HG03457 (cell line): ENCODE measurements around the gene ACSL1.
A peak's percentile ranks its signal among the peaks of the same experiment; 100 is the strongest.
"Not testable (repeated sequence)": the region's sequence is repeated elsewhere in the genome, so short reads cannot be mapped to it uniquely, and the experiment has no call there.

ENCODE experiments used
- ATAC-seq: cut with Tn5 transposase; IDR thresholded peaks from one replicate; pipeline ENCODE4 v1.9.1; 2021; ENCODE audit warnings: moderate number of reproducible peaks; ENCODE audit not compliant: unreplicated experiment

The ACSL1 gene

GRCh38 chr4:184844742-184845141, 19.0 kb upstream of the ACSL1 start:
- ATAC-seq = no peak

- ATAC-seq = no peak
Observed at GRCh38 chr4:184843984-184844554, 18.3 kb upstream of the ACSL1 start.

DNA sequence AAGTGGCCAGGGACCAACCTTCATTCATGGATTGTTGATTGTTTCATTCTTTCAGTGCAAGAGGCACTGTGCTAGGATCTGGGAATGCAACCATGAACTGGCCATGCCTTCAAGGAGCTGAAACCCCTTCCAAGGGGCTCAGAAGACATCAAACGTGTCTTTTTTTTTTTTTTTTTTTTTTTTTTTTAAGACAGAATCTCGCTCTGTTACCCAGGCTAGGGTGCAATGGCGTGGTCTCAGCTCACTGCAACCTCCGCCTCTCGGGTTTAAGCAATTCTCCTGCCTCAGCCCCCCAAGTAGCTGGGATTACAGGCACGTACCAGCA, 13.3 kb upstream of the ACSL1 start:
- ATAC-seq = not testable (repeated sequence)

- ATAC-seq = no peak
Observed at GRCh38 chr4:184838249-184839074, 12.7 kb upstream of the ACSL1 start.

DNA sequence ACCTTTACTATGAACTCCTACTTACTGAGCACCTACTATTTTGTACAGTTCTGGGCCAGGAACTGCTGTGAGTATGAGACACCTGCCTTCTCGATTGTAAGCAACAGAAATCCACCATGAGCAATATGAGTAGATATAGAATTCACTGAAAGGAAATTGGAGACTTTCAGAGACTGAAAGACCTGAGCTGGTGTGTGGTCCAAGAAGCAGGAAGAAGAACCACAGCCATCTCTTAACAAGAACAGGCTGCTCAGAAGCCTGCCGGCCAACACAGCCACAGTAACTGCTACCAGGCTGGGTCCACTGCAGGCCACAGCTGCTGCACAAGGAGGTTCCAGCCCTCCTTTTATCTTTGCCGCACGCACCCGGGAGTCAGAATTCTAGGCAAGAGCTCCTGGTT, 10.8 kb upstream of the ACSL1 start:
- ATAC-seq = no peak

DNA sequence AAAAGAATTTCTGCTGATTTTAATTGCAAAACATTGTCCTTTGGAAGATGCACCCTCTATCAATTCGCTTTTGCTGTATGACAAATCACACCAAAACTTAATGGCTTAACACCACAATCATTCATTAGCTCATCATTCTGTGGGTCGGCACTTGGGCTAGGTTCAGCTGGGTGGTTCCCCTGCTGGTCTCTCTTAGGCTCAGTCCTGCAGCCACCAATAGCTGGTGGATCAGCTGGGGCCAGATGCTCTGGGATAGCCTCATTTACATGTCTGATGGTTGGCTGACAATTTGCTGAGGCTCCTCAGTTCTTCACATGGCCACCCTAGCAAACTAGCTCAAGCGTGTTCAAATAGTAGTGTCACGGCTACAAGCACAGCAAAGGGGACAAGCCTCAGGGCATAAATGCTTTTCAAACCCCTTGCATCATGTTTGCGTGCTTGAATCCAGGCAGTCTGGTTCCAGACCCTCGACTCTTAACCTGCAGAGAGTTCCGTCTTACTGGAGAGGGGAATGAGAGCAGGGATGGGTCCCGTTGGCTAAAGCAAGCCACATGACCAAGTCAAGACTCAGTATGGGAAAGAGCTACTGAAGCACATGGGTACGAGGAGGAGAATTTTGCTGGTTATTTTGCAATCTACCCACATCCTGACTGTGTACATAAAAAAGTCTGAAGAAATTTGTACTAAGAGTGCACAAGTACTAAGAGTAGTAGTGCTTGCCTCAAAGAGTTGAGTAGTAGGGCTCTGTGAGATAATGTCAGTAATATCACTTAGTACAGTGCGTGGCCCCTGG, 7.5 kb upstream of the ACSL1 start:
- ATAC-seq = no peak

- ATAC-seq = no peak
Observed at GRCh38 chr4:184831153-184831552, 5.4 kb upstream of the ACSL1 start.

DNA sequence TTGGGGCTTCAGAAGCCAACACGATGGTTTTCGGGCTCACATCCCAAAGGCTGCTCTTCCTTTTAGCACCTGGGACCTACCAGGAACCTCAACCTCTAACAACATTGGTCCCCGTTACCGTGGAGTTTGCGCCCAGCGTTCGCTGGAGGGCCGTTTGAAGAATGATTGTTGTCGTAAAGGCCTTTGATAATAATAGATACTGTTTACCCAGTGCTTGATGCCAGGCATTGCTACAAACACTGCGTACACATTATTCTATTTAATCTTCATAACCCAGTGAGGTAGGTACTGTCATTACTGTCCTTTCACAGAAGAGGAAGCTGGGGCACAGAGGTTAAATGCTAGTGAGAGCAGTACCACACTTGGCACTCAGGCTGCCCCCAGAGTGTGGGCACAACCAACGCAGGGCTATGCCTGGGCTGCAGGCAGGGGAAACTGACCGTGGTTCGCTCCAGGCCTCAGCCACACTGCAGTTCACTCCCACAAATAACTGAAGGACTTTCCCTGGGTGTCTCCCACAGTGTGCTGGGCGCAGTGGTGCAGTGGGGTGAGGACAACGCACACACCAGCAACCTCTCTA, 1.0 kb upstream of the ACSL1 start:
- ATAC-seq = no peak

DNA sequence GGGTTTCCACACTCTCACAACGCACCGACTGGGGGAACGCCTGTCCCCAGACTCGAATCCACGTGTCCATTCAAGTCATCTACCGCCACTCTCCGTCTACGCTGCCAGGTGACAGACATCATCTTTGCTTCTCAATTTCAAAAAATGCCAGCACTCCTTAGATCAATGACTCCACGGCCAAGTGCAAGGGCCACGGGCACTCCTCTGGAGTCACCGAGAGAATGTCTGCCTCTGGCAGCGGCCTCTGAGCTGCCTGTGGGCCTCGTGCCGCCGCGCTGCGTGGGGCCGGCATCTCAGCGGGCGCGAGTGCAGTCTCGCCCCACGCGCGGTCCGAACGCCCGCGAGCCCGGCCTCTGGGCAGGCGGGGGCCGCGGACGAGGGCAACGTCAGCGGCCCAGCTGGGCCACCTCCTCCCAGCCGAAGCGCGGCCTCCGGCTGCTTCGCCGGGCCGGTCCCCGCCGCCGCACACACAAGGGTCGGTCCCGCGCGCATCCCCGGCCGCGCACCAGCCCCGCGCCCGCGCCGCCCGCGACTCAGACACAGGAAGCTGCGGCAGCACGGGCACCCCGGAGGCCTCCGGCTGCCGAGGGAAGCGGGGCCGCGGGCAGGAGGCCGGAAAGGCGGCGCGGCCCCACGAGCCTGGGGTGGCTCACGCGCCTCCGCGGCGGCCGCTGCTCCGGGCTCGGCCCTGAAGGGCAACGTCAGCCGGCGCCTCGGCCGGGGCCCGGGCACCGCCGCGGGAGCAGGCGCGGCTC, 450 bp downstream of the ACSL1 start:
- ATAC-seq = peak; percentile 31

GRCh38 chr4:184824776-184825084, 1.0 kb downstream of the ACSL1 start:
- ATAC-seq = no peak

DNA sequence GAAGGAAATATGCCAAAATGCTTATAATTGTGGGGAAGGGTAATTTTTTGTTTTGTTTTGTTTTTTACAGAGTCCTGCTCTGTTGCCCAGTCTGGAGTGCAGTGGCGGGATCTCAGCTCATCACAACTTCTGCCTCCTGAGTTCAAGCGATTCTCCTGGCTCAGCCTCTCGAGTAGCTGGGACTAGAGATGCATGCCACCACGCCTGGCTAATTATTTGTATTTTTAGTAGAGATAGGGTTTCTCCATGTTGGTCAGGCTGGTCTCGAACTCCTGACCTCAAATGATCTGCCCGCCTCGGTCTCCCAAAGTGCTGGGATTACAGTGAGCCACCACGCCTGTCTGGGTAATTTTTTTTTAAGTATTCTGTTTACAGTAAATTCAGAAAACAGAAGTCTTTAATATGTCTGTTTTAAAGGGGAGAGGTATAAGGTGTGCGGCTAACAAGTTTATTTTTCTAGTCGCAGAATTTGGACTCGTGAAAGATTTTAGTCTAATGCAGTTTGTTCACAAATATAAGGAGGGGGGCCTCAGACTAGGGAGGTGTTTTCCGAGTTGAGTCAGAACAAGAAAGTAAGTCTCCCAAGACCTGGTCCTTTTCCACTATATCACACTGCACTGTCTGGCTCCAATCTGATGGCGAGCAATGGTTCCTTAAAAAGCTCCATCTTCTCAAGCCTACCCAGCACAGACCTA, 1.5 kb downstream of the ACSL1 start:
- no peak for ATAC-seq

DNA sequence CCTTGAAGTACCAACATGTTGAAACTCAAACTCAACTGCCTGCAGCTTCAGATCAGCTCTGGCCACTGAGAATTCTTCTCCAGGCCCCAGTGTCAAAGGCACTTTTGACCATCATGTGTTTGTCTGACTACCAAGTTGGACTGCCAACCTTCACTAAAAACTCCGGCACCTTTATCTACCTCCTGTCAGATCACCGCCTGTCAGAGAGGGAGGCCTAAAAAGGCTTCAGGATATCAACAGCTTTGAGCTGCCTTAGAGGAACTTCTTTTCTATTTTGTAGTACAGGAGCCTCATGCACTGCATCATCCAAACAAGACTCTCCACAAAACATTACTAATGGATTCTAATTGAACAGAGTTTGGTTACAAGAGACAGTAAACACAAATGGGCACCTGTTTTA, 2.8 kb downstream of the ACSL1 start:
- no peak for ATAC-seq

DNA sequence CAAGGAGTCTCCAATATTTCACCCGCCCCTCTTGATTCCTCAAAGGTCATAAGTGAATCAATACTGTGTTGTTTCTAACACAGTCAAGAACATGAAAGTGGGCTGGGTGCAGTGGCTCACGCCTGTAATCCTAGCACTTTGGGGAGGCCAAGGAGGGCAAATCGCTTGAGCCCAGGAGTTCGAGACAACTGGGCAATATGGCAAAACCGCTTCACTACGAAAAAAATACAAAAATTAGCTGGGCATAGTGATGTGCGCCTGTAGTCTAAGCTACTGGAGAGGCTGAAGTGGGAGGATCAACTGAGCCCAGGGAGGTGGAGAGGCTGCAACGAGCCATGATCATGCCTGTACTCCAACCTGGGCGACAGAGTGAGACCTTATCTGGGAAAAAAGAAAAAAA, 3.4 kb downstream of the ACSL1 start:
- no peak for ATAC-seq

DNA sequence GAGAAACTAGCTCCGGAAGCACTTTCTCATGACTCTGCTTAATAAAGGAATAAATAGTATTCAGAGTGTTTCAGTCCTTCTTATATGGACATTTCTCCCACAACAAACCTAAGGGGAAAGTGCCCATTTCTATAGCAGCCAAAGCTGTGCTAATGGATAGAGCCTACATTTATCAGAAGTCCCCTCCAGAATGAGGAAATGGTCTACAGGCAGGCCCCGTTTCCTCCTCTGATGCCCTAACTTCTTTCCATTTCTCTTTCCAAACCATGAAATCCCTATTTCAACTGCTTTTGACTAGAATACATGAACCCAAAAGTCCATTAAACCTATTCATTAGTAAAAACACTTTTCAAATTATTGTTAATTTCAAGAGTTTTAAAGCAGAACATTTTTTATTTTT, 4.5 kb downstream of the ACSL1 start:
- no peak for ATAC-seq

- ATAC-seq = no peak
Observed at GRCh38 chr4:184819786-184820185, 6.0 kb downstream of the ACSL1 start.

DNA sequence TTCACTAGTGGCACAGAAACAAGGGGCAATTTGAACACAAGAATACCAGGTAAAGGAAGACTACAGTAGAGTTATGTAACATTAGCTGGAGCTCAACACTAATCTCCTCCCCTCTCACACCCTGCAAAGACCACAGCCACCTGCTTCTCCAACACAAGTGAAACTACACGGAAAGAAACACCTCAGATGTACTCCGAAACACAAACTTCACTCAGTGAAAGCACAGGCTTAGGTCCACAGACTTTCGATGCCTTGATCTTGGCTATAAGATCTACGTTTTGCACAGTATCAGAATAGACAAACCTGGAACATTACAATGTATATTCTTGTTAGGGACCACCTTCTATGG, 7.6 kb downstream of the ACSL1 start:
- ATAC-seq = peak; percentile 25

DNA sequence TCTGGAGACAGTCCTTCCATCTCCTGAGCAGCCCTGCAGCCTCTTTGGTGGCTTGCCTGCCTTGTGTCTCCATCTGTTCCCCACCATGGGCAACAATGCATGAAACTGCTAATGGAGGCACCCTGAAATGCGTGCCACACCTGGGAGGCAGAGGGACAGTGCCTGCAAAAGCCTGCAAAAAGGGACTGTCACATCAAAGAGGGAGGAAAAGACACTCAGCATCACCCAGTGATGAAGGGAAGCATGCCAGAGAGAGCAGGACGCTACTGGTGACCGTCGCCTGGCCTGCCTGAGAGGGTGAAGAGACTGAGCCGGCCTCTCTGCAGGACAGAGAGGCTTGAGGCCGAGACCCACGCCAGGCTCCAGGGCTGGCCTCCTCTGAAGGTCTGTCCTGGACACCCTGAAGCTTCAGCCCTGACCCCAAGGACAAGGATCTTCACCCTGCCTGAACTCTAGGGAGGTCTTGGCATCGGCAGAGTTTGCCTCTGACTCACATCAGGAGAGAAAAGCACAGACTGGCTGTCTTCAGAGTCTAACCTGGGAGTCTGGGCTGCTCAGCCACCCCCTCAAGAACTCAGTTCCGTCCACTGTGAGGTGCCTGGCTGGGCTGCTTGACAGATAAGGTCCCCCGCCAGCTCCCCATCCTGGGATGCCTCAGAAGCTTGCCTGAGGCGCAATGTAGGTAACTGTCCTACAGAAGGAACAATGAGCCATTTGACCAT, 8.1 kb downstream of the ACSL1 start:
- ATAC-seq = no peak

- ATAC-seq = no peak
Observed at GRCh38 chr4:184816962-184817361, 8.8 kb downstream of the ACSL1 start.

- ATAC-seq = peak; percentile 74
Observed at GRCh38 chr4:184815046-184815877, 10.5 kb downstream of the ACSL1 start.
